Measurements from ENCODE around the gene TCERG1L. TPM values are rescaled to one million over a fixed set of nuclear protein-coding genes. Genes with fewer than 3 reads are reported as not detected.

The TCERG1L gene
- polyA plus RNA-seq, 1 experiment, result not detected

DNA sequence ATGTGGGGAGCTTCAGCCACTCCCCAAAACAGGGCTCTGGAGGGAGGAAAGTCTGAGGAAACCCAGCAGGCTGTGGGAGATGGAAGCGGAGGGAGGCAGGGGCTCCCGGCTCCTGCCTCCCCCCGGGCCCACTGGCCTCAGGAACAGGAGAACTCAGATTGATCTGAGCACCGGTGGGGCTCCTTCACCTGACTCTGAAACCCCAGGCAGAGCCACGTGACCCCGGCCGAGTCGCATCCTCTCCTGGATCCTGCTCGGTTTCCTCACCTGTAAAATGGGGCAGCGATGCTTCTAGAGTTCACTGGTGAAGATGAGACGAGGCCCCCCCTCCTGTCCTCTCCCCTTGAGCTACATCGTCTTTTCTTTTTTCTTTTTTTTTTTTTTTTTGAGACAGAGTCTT, 33.6 kb downstream of the TCERG1L start:
- Histone ChIP-seq H3K36me3 (ENCODE audit: control insufficient read depth, insufficient read depth, low read length) (no peaks in the 10 kb centered on the region), H3K4me3 (ENCODE audit: low read depth, low read length) (no peak overlapping the region), H3K27me3 (ENCODE audit: control insufficient read depth, insufficient read depth, low read length) (no peaks in the 10 kb centered on the region)
- TF ChIP-seq, protein P1, sequence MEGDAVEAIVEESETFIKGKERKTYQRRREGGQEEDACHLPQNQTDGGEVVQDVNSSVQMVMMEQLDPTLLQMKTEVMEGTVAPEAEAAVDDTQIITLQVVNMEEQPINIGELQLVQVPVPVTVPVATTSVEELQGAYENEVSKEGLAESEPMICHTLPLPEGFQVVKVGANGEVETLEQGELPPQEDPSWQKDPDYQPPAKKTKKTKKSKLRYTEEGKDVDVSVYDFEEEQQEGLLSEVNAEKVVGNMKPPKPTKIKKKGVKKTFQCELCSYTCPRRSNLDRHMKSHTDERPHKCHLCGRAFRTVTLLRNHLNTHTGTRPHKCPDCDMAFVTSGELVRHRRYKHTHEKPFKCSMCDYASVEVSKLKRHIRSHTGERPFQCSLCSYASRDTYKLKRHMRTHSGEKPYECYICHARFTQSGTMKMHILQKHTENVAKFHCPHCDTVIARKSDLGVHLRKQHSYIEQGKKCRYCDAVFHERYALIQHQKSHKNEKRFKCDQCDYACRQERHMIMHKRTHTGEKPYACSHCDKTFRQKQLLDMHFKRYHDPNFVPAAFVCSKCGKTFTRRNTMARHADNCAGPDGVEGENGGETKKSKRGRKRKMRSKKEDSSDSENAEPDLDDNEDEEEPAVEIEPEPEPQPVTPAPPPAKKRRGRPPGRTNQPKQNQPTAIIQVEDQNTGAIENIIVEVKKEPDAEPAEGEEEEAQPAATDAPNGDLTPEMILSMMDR (IDR thresholded peaks at IDR 0.05; ENCODE audit: insufficient read depth, low read depth, low read length), result no peak
- DNase-seq (ENCODE audit: low read depth), result no peak
- POLR2A ChIA-PET, result no interaction called here
- CTCF ChIA-PET, result no interaction called here

DNA sequence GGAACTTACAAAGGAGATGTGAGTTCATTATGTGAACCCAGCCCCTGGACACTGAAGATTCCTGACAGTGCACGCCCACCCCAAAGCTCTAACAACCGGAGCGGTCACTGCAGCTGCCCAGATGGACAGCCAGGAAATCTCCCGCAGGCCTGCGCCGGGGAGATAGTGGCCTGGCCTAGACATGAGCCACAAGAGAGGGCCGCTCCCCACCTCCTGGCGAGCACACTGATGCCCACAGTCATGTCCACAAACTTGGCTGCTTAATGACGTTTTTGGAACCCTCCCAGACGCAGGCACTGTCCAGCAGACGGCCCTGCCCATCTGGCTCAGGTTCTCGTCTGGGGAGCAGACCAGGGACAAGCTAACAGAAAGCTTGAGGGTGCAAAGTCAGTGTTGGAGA, 34.2 kb downstream of the TCERG1L start:
- Histone ChIP-seq H3K36me3 (ENCODE audit: control insufficient read depth, insufficient read depth, low read length) (no peaks in the 10 kb centered on the region), H3K4me3 (ENCODE audit: low read depth, low read length) (no peak overlapping the region), H3K27me3 (ENCODE audit: control insufficient read depth, insufficient read depth, low read length) (no peaks in the 10 kb centered on the region)
- no peak for DNase-seq (ENCODE audit: low read depth)
- TF ChIP-seq, protein P1 (IDR thresholded peaks at IDR 0.05; ENCODE audit: insufficient read depth, low read depth, low read length), result no peak
- CTCF ChIA-PET, result no interaction called here
- POLR2A ChIA-PET, result no interaction called here

DNA sequence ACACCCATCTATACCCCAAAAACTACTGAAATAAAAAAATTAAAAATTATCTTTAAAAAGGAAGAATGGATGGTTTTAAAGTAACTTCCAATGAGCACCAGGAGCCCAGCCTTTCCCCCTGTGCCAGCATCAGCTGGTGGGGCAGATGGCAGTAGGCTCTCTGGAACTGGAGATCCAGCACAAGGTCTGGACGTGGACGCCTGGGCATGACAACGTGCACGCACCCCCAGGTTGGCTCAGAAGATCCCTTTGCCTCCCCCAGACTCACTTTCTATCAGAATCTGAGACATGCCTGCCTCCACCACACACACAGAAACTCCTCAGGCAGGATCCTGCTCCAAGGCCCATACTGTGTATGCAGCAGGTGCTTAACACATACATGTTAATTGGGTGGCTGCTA, 35.8 kb downstream of the TCERG1L start:
- Histone ChIP-seq H3K4me3 (ENCODE audit: low read depth, low read length) (no peak overlapping the region), H3K36me3 (ENCODE audit: control insufficient read depth, insufficient read depth, low read length) (no peaks in the 10 kb centered on the region), H3K27me3 (ENCODE audit: control insufficient read depth, insufficient read depth, low read length) (no peaks in the 10 kb centered on the region)
- CTCF ChIA-PET, result no interaction called here
- TF ChIP-seq, protein P1 (IDR thresholded peaks at IDR 0.05; ENCODE audit: insufficient read depth, low read depth, low read length), result no peak
- POLR2A ChIA-PET, result no interaction called here
- DNase-seq (ENCODE audit: low read depth), result no peak

DNA sequence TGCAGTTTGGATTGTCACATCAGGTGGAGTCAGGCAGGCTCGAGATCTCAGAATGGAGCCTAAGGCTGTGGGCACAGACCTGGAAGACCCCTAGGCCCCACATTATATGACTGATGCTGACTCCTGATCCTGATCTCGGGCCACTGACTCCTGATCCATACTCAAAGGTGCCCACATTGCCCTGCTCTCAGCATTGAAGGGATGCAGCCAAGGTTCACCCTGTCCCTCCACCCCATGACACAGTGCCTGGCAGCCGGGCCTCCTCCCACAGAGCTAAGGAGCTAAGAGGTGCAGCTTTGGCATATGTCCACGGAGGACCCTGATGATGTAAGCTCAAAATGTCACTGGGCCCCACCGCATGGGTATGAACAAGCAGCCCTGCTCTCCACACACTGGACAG, 36.6 kb downstream of the TCERG1L start:
- no peaks in the 10 kb centered on the region for H3K36me3 ChIP-seq (ENCODE audit: control insufficient read depth, insufficient read depth, low read length)
- H3K4me3 ChIP-seq (ENCODE audit: low read depth, low read length), result no peak overlapping the region
- POLR2A ChIA-PET, result no interaction called here
- no peak for DNase-seq (ENCODE audit: low read depth)
- TF ChIP-seq, protein P1 (IDR thresholded peaks at IDR 0.05; ENCODE audit: insufficient read depth, low read depth, low read length), result no peak
- H3K27me3 ChIP-seq (ENCODE audit: control insufficient read depth, insufficient read depth, low read length), result no peaks in the 10 kb centered on the region
- CTCF ChIA-PET, result no interaction called here

DNA sequence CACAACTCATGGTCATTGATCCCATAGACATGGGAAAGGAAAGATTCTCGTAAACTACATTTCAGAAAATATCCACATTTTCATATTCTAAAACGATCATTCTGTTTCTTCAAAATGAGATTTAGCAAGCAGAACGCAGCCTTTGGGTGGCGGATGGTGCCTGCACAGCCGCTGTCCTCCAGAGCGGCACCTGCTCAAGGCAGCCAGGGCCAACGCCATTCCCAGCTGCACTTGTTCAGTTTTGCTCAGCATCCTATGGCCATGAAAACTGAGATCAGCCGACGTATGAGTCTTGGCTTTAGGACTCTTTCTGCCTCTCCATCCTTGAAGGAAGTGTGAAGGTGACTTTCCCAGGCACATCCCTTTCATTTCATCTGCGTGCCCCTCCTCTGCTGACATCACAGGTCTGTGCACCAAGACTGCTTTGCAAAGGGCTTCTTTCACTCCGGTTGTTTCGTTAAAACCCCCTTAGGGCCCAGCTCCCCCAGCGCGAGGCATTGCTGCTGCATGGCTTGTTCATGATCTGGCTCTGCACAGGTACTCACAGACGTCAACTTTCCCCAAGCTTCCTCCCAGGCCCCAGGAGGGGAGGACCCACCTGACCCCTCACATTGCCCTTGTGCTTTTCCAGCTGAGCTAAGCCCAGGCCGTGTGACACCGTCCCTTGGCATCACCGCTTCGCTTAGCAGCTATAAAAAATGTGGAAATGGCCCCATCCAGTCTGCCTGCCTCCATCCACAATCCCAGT, 37.2 kb downstream of the TCERG1L start:
- POLR2A ChIA-PET, result no interaction called here
- H3K4me3 ChIP-seq (ENCODE audit: low read depth, low read length), result no peak overlapping the region
- H3K36me3 ChIP-seq (ENCODE audit: control insufficient read depth, insufficient read depth, low read length), result no peaks in the 10 kb centered on the region
- TF ChIP-seq, protein P1 (IDR thresholded peaks at IDR 0.05; ENCODE audit: insufficient read depth, low read depth, low read length), result no peak
- H3K27me3 ChIP-seq (ENCODE audit: control insufficient read depth, insufficient read depth, low read length), result no peaks in the 10 kb centered on the region
- DNase-seq (ENCODE audit: low read depth), result no peak
- CTCF ChIA-PET, result no interaction called here

Data from BJ (cell line).